ENCODE data around the gene MAOB.

GRCh38 chrX:43744284-43744683 is 138.0 kb downstream of the MAOB start:
- TF ChIP-seq, protein P1, sequence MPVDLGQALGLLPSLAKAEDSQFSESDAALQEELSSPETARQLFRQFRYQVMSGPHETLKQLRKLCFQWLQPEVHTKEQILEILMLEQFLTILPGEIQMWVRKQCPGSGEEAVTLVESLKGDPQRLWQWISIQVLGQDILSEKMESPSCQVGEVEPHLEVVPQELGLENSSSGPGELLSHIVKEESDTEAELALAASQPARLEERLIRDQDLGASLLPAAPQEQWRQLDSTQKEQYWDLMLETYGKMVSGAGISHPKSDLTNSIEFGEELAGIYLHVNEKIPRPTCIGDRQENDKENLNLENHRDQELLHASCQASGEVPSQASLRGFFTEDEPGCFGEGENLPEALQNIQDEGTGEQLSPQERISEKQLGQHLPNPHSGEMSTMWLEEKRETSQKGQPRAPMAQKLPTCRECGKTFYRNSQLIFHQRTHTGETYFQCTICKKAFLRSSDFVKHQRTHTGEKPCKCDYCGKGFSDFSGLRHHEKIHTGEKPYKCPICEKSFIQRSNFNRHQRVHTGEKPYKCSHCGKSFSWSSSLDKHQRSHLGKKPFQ (tag by site-specific recombination; IDR thresholded peaks at IDR 0.05): no peak
- TF ChIP-seq ZBTB1 (tag by site-specific recombination; IDR thresholded peaks at IDR 0.05): no peak
- no peak for TF ChIP-seq ZNF138 (tag by site-specific recombination; IDR thresholded peaks at IDR 0.05; ENCODE audit: borderline replicate concordance)
- TF ChIP-seq, protein P2, sequence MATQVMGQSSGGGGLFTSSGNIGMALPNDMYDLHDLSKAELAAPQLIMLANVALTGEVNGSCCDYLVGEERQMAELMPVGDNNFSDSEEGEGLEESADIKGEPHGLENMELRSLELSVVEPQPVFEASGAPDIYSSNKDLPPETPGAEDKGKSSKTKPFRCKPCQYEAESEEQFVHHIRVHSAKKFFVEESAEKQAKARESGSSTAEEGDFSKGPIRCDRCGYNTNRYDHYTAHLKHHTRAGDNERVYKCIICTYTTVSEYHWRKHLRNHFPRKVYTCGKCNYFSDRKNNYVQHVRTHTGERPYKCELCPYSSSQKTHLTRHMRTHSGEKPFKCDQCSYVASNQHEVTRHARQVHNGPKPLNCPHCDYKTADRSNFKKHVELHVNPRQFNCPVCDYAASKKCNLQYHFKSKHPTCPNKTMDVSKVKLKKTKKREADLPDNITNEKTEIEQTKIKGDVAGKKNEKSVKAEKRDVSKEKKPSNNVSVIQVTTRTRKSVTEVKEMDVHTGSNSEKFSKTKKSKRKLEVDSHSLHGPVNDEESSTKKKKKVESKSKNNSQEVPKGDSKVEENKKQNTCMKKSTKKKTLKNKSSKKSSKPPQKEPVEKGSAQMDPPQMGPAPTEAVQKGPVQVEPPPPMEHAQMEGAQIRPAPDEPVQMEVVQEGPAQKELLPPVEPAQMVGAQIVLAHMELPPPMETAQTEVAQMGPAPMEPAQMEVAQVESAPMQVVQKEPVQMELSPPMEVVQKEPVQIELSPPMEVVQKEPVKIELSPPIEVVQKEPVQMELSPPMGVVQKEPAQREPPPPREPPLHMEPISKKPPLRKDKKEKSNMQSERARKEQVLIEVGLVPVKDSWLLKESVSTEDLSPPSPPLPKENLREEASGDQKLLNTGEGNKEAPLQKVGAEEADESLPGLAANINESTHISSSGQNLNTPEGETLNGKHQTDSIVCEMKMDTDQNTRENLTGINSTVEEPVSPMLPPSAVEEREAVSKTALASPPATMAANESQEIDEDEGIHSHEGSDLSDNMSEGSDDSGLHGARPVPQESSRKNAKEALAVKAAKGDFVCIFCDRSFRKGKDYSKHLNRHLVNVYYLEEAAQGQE (tag by site-specific recombination; IDR thresholded peaks at IDR 0.05): no peak
- TF ChIP-seq BCL11A (tag by site-specific recombination; IDR thresholded peaks at IDR 0.05; ENCODE audit: low read depth): no peak
- TF ChIP-seq, protein P3, sequence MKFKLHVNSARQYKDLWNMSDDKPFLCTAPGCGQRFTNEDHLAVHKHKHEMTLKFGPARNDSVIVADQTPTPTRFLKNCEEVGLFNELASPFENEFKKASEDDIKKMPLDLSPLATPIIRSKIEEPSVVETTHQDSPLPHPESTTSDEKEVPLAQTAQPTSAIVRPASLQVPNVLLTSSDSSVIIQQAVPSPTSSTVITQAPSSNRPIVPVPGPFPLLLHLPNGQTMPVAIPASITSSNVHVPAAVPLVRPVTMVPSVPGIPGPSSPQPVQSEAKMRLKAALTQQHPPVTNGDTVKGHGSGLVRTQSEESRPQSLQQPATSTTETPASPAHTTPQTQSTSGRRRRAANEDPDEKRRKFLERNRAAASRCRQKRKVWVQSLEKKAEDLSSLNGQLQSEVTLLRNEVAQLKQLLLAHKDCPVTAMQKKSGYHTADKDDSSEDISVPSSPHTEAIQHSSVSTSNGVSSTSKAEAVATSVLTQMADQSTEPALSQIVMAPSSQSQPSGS (tag by site-specific recombination; IDR thresholded peaks at IDR 0.05; ENCODE audit: low read depth): no peak
- no peak for TF ChIP-seq CTCF (tag by site-specific recombination; IDR thresholded peaks at IDR 0.05)
- TF ChIP-seq, protein P4, sequence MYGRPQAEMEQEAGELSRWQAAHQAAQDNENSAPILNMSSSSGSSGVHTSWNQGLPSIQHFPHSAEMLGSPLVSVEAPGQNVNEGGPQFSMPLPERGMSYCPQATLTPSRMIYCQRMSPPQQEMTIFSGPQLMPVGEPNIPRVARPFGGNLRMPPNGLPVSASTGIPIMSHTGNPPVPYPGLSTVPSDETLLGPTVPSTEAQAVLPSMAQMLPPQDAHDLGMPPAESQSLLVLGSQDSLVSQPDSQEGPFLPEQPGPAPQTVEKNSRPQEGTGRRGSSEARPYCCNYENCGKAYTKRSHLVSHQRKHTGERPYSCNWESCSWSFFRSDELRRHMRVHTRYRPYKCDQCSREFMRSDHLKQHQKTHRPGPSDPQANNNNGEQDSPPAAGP (tag by site-specific recombination; IDR thresholded peaks at IDR 0.05): no peak
- no peak for TF ChIP-seq ZIC2 (tag by site-specific recombination; IDR thresholded peaks at IDR 0.05)
- no peak for TF ChIP-seq ZNF654 (tag by site-specific recombination; IDR thresholded peaks at IDR 0.05; ENCODE audit: low read depth)
- no peak for TF ChIP-seq ZNF350 (tag by site-specific recombination; IDR thresholded peaks at IDR 0.05)
- TF ChIP-seq, protein P5, sequence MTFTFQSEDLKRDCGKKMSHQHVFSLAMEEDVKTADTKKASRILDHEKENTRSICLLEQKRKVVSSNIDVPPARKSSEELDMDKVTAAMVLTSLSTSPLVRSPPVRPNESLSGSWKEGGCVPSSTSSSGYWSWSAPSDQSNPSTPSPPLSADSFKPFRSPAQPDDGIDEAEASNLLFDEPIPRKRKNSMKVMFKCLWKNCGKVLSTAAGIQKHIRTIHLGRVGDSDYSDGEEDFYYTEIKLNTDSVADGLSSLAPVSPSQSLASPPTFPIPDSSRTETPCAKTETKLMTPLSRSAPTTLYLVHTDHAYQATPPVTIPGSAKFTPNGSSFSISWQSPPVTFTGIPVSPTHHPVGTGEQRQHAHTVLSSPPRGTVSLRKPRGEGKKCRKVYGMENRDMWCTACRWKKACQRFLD (tag by site-specific recombination; IDR thresholded peaks at IDR 0.05): no peak
- TF ChIP-seq ZBTB8A (tag by site-specific recombination; IDR thresholded peaks at IDR 0.05): no peak
